GM12878 (cell line): ENCODE measurements around the gene ANKS1A.

Source experiments
- CBX5 ChIP-seq: sonication (generic); IDR thresholded peaks from 2 replicates; pipeline ENCODE4 v1.6.1; 2016; ENCODE audit warnings: low read depth, moderate library complexity, mild to moderate bottlenecking, inconsistent platforms
- CTCF ChIP-seq, 3 experiments: IDR thresholded peaks in 2 of 3; conservative IDR thresholded peaks in 1 of 3; 2 replicates each; pipeline ENCODE4 v1.5.1; 2011; ENCODE audit warnings: low read depth in 3 of 3, low read length in 3 of 3, mild to moderate bottlenecking in 3 of 3, control low read depth in 2 of 3, moderate library complexity in 2 of 3, inconsistent platforms in 1 of 3, mixed read lengths in 1 of 3; ENCODE audit not compliant: control insufficient read depth in 2 of 3, insufficient read depth in 1 of 3; ENCODE audit errors: extremely low read depth in 1 of 3
- DPF2 ChIP-seq: fragments of 450-650 bp; IDR thresholded peaks from 2 replicates; pipeline ENCODE4 v1.6.1; 2017; ENCODE audit warnings: mild to moderate bottlenecking
- ETV6 ChIP-seq, 2 experiments: fragments of 450-650 bp in 1 of 2; IDR thresholded peaks in 1 of 2; conservative IDR thresholded peaks in 1 of 2; 2 replicates each; pipeline ENCODE4 v1.6.1; 2014; ENCODE audit warnings: antibody characterized with exemption in 1 of 2, borderline replicate concordance in 1 of 2, low read depth in 1 of 2, mild to moderate bottlenecking in 1 of 2, moderate library complexity in 1 of 2
- REST ChIP-seq: IDR thresholded peaks from 2 replicates; pipeline ENCODE4 v1.6.1; 2012; ENCODE audit warnings: mild to moderate bottlenecking, low read depth, low read length
- SREBF1 ChIP-seq: IDR thresholded peaks from 2 replicates; pipeline ENCODE4 v1.6.1; 2012; ENCODE audit warnings: mild to moderate bottlenecking, low read length
- SRF ChIP-seq, 2 experiments: IDR thresholded peaks; 2 replicates each; pipeline ENCODE4 v1.6.1; 2011; ENCODE audit warnings: low read depth in 2 of 2, low read length in 2 of 2, mild to moderate bottlenecking in 1 of 2, moderate library complexity in 1 of 2
- ZBTB11 ChIP-seq: fragments of 450-650 bp; formaldehyde crosslinking; IDR thresholded peaks from 2 replicates; pipeline ENCODE4 v1.5.0; 2022; ENCODE audit warnings: mild to moderate bottlenecking, missing genetic modification characterization
- TF ChIP-seq, protein P1 (sequence below): fragments of 450-650 bp; IDR thresholded peaks from 2 replicates; pipeline ENCODE4 v1.6.1; 2016; ENCODE audit warnings: mild to moderate bottlenecking

GRCh38 chr6:34981951-34982350 lies 92.9 kb downstream of the ANKS1A start:
- TF ChIP-seq CTCF (IDR thresholded peaks at IDR 0.05 in 2 of 3, conservative IDR thresholded peaks at IDR 0.05 in 1 of 3; ENCODE audit: control insufficient read depth in 2 of 3, extremely low read depth in 1 of 3, insufficient read depth in 1 of 3, low read depth in 3 of 3, low read length in 3 of 3) (no peak), ETV6 (conservative IDR thresholded peaks at IDR 0.05 in 1 of 2, IDR thresholded peaks at IDR 0.05 in 1 of 2; ENCODE audit: borderline replicate concordance in 1 of 2, low read depth in 1 of 2) (no peak), SREBF1 (no peak), REST (no peak), SRF (IDR thresholded peaks at IDR 0.05; ENCODE audit: low read depth in 2 of 2, low read length in 2 of 2) (no peak), CBX5 (no peak), DPF2 (no peak), ZBTB11 (CRISPR knock-in tag) (no peak)
- TF ChIP-seq, protein P1, sequence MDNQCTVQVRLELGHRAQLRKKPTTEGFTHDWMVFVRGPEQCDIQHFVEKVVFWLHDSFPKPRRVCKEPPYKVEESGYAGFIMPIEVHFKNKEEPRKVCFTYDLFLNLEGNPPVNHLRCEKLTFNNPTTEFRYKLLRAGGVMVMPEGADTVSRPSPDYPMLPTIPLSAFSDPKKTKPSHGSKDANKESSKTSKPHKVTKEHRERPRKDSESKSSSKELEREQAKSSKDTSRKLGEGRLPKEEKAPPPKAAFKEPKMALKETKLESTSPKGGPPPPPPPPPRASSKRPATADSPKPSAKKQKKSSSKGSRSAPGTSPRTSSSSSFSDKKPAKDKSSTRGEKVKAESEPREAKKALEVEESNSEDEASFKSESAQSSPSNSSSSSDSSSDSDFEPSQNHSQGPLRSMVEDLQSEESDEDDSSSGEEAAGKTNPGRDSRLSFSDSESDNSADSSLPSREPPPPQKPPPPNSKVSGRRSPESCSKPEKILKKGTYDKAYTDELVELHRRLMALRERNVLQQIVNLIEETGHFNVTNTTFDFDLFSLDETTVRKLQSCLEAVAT: no peak
